Measurements from ENCODE around the gene CYB5R3. TPM values are rescaled to one million over a fixed set of nuclear protein-coding genes. Genes with fewer than 3 reads are reported as not detected.

The CYB5R3 gene
- total RNA-seq, 4 donors from 2014 or later: 134 to 200 (median 176) TPM

GRCh38 chr22:42654436-42655073, 5.4 kb upstream of the CYB5R3 start:
- no peak for DNase-seq (ENCODE audit: low spot score in 2 of 2)
- TF ChIP-seq EP300 (IDR thresholded peaks at IDR 0.05) (no peak), POLR2A (IDR thresholded peaks at IDR 0.05) (no peak), CTCF (IDR thresholded peaks at IDR 0.05) (no peak)
- H3K9me3 ChIP-seq: no peaks in the 10 kb centered on the region
- H3K27me3 ChIP-seq: no peaks in the 10 kb centered on the region
- 83 to 86% methylated on average over 7 of the region's 7 CpGs for WGBS, 2 donors
- no peaks in the 10 kb centered on the region for H3K36me3 ChIP-seq
- H3K4me1 ChIP-seq: peaks cover 0 to 3% (median 0%) of the 10 kb centered on the region in 4 donors
- no peak overlapping the region for H3K4me3 ChIP-seq
- H3K27ac ChIP-seq: no peak overlapping the region

GRCh38 chr22:42653999-42654398, 4.8 kb upstream of the CYB5R3 start:
- Histone ChIP-seq H3K27ac (no peak overlapping the region), H3K4me1 (peaks cover 0 to 5% (median 0%) of the 10 kb centered on the region in 4 donors), H3K9me3 (no peaks in the 10 kb centered on the region), H3K27me3 (no peaks in the 10 kb centered on the region), H3K36me3 (no peaks in the 10 kb centered on the region), H3K4me3 (no peak overlapping the region)
- 81 to 83% methylated on average over 4 of the region's 4 CpGs for whole genome bisulfite sequencing, 2 donors
- no peak for TF ChIP-seq POLR2A (IDR thresholded peaks at IDR 0.05)
- no peak for TF ChIP-seq EP300 (IDR thresholded peaks at IDR 0.05)
- no peak for TF ChIP-seq CTCF (IDR thresholded peaks at IDR 0.05)
- DNase-seq (ENCODE audit: low spot score in 2 of 2): no peak

- no peak for TF ChIP-seq CTCF (IDR thresholded peaks at IDR 0.05)
- Histone ChIP-seq H3K36me3 (no peaks in the 10 kb centered on the region), H3K4me3 (no peak overlapping the region), H3K27ac (no peak overlapping the region), H3K4me1 (peaks cover 3 to 29% (median 25%) of the 10 kb centered on the region in 4 donors), H3K9me3 (no peaks in the 10 kb centered on the region), H3K27me3 (no peaks in the 10 kb centered on the region)
- no peak for DNase-seq (ENCODE audit: low spot score in 2 of 2)
- 68 to 83% methylated on average over 7 of the region's 7 CpGs for WGBS, 2 donors
Observed at GRCh38 chr22:42651134-42651533, 1.9 kb upstream of the CYB5R3 start.

GRCh38 chr22:42648368-42649245, 585 bp downstream of the CYB5R3 start:
- Histone ChIP-seq H3K9me3 (no peaks in the 10 kb centered on the region), H3K4me1 (peaks cover 3 to 54% (median 51%) of the 10 kb centered on the region in 4 donors), H3K36me3 (no peaks in the 10 kb centered on the region), H3K27me3 (no peaks in the 10 kb centered on the region), H3K27ac (peak overlapping the region; percentile 83 to 99 (median 96)), H3K4me3 (peak overlapping the region; percentile 67 to 99 (median 93))
- peak in 1 of 2 donors; percentile 66 for TF ChIP-seq EP300 (IDR thresholded peaks at IDR 0.05)
- no peak for TF ChIP-seq CTCF (IDR thresholded peaks at IDR 0.05)
- peak in 1 of 2 donors; percentile 38 for TF ChIP-seq POLR2A (IDR thresholded peaks at IDR 0.05)
- WGBS, 2 donors: 2 to 4% methylated on average over 19 to 25 of the region's 49 CpGs
- no peak for DNase-seq (ENCODE audit: low spot score in 2 of 2)

GRCh38 chr22:42648017-42648367, 1.2 kb downstream of the CYB5R3 start:
- peaks cover 3 to 60% (median 56%) of the 10 kb centered on the region in 4 donors for H3K4me1 ChIP-seq

More at GRCh38 chr22:42648017-42648367, 1.2 kb downstream of the CYB5R3 start:
- Histone ChIP-seq H3K36me3 (no peaks in the 10 kb centered on the region), H3K4me3 (peak overlapping the region; percentile 67 to 99 (median 93)), H3K27ac (peak overlapping the region; percentile 83 to 99 (median 96)), H3K9me3 (no peaks in the 10 kb centered on the region), H3K27me3 (no peaks in the 10 kb centered on the region)
- WGBS, 2 donors: 45 to 57% methylated on average over 4 of the region's 4 CpGs
- DNase-seq (ENCODE audit: low spot score in 2 of 2): no peak
- TF ChIP-seq EP300 (IDR thresholded peaks at IDR 0.05) (no peak), POLR2A (IDR thresholded peaks at IDR 0.05) (no peak), CTCF (IDR thresholded peaks at IDR 0.05) (no peak)
